HepG2 (cell line): ENCODE results near the gene ACO1. TPM values are rescaled to one million over a fixed set of nuclear protein-coding genes. Genes with fewer than 3 reads are reported as not detected.

Source experiments
- ARNT ChIP-seq: fragments of 450-650 bp; IDR thresholded peaks from 2 replicates; pipeline ENCODE4 v1.6.1; 2017
- ATF7 ChIP-seq, 2 experiments: fragments of 450-650 bp in 1 of 2; sonication (generic) in 1 of 2; formaldehyde crosslinking in 1 of 2; IDR thresholded peaks; 2 replicates each; pipeline versions ENCODE4 v1.4.0 to v1.6.1; 2016 to 2020; ENCODE audit warnings: antibody characterized with exemption in 1 of 2, mild to moderate bottlenecking in 1 of 2, missing genetic modification reagents in 1 of 2
- CREM ChIP-seq, 2 experiments: sonication (generic) in 1 of 2; formaldehyde crosslinking in 1 of 2; IDR thresholded peaks; 2 replicates each; pipeline versions ENCODE4 v1.4.0 to v1.6.1; 2016 to 2020; ENCODE audit warnings: antibody characterized with exemption in 1 of 2, mild to moderate bottlenecking in 1 of 2, missing genetic modification reagents in 1 of 2
- GABPA ChIP-seq, 2 experiments: IDR thresholded peaks; 2 replicates each; pipeline ENCODE4 v1.6.1; 2011 to 2016; ENCODE audit warnings: low read depth in 2 of 2, low read length in 1 of 2, missing biosample characterization in 1 of 2, missing genetic modification characterization in 1 of 2
- MIER3 ChIP-seq: IDR thresholded peaks from 2 replicates; pipeline ENCODE4 v1.6.1; 2016; ENCODE audit warnings: missing compliant biosample characterization, borderline replicate concordance
- SAP130 ChIP-seq: IDR thresholded peaks from 2 replicates; pipeline ENCODE4 v1.6.1; 2016; ENCODE audit warnings: low read depth
- SKI ChIP-seq: fragments of 450-650 bp; IDR thresholded peaks from one replicate; pipeline ENCODE4 v1.6.1; 2018; ENCODE audit warnings: mild to moderate bottlenecking; ENCODE audit not compliant: partially characterized antibody
- TFDP1 ChIP-seq: IDR thresholded peaks from 2 replicates; pipeline ENCODE4 v1.6.1; 2016; ENCODE audit warnings: missing compliant biosample characterization, missing genetic modification reagents, borderline replicate concordance
- TFE3 ChIP-seq: IDR thresholded peaks from 2 replicates; pipeline ENCODE4 v1.6.1; 2016
- ZFP36L1 ChIP-seq: sonication (generic); formaldehyde crosslinking; IDR thresholded peaks from 2 replicates; pipeline ENCODE4 v1.8.0; 2022; ENCODE audit warnings: mild to moderate bottlenecking, missing genetic modification reagents, moderate library complexity
- ZMYM4 ChIP-seq: sonication (generic); formaldehyde crosslinking; IDR thresholded peaks from 2 replicates; pipeline ENCODE4 v1.8.1; 2023; ENCODE audit warnings: mild to moderate bottlenecking, missing genetic modification reagents
- ZNF251 ChIP-seq: sonication (generic); formaldehyde crosslinking; IDR thresholded peaks from 2 replicates; pipeline ENCODE4 v1.9.0; 2021; ENCODE audit warnings: mild to moderate bottlenecking, missing genetic modification reagents
- ZNF256 ChIP-seq: sonication (generic); formaldehyde crosslinking; conservative IDR thresholded peaks from 2 replicates; pipeline ENCODE4 v1.4.0; 2020; ENCODE audit warnings: missing genetic modification reagents
- ZNF484 ChIP-seq: sonication (generic); formaldehyde crosslinking; IDR thresholded peaks from 2 replicates; pipeline ENCODE4 v1.5.1; 2020; ENCODE audit warnings: mild to moderate bottlenecking, low read depth, missing genetic modification reagents, borderline replicate concordance
- ZNF549 ChIP-seq: sonication (generic); formaldehyde crosslinking; IDR thresholded peaks from 2 replicates; pipeline ENCODE4 v1.5.0; 2020; ENCODE audit warnings: missing genetic modification reagents
- ZNF652 ChIP-seq: IDR thresholded peaks from 2 replicates; pipeline ENCODE4 v1.6.1; 2016; ENCODE audit warnings: low read depth, borderline replicate concordance
- ZNF790 ChIP-seq: sonication (generic); formaldehyde crosslinking; IDR thresholded peaks from 2 replicates; pipeline ENCODE4 v1.8.0; 2022; ENCODE audit warnings: missing genetic modification reagents, mild to moderate bottlenecking, borderline replicate concordance
- ZNF850 ChIP-seq: sonication (generic); formaldehyde crosslinking; conservative IDR thresholded peaks from 2 replicates; pipeline ENCODE4 v1.9.0; 2021; ENCODE audit warnings: mild to moderate bottlenecking, missing genetic modification reagents
- ZNF878 ChIP-seq: sonication (generic); formaldehyde crosslinking; IDR thresholded peaks from 2 replicates; pipeline ENCODE4 v1.8.1; 2023; ENCODE audit warnings: mild to moderate bottlenecking, missing genetic modification reagents, moderate library complexity
- ZSCAN25 ChIP-seq: sonication (generic); formaldehyde crosslinking; IDR thresholded peaks from 2 replicates; pipeline ENCODE4 v1.8.0; 2022; ENCODE audit warnings: mild to moderate bottlenecking, missing genetic modification reagents
- ZSCAN30 ChIP-seq: sonication (generic); formaldehyde crosslinking; IDR thresholded peaks from 2 replicates; pipeline ENCODE4 v1.5.0; 2020; ENCODE audit warnings: mild to moderate bottlenecking, missing genetic modification reagents
- polyA plus RNA-seq, 8 experiments: library from polyadenylated mRNA; depleted of rRNA in 3 of 8; stranded (reverse) in 7 of 8; unstranded in 1 of 8; fragments of >200 nt; fragmentation: Illumina TruSeq in 4 of 8; extraction: Trizol in 4 of 8; gene quantifications; 2 replicates each; pipeline versions ENCODE4 v1.2.1 to v1.2.3, GENCODE V29; 2011 to 2016; ENCODE audit warnings: low read depth in 4 of 8, missing spikeins in 1 of 8, mixed read lengths in 1 of 8; ENCODE audit not compliant: insufficient read depth in 1 of 8
- total RNA-seq, 5 experiments: library from RNA; depleted of rRNA; stranded (reverse); fragments of >200 nt; fragmentation: Illumina TruSeq; extraction: Trizol; gene quantifications; 2 replicates each; pipeline ENCODE4 v1.2.3, GENCODE V29; 2016; ENCODE audit warnings: low read depth in 1 of 5
- TF ChIP-seq, protein P1 (sequence below), 2 experiments: sonication (generic) in 1 of 2; formaldehyde crosslinking in 1 of 2; IDR thresholded peaks; 2 replicates each; pipeline versions ENCODE4 v1.6.1 to v1.9.0; 2014 to 2022; ENCODE audit warnings: antibody characterized with exemption in 1 of 2, borderline replicate concordance in 1 of 2, inconsistent platforms in 1 of 2, low read depth in 1 of 2, missing genetic modification reagents in 1 of 2

The ACO1 gene
- total and polyA plus RNA-seq, 2 of the 13 experiments (the other 11 are each of a cell fraction or from before 2014, with no cell fraction given) = 20.1 to 48.2 TPM

DNA sequence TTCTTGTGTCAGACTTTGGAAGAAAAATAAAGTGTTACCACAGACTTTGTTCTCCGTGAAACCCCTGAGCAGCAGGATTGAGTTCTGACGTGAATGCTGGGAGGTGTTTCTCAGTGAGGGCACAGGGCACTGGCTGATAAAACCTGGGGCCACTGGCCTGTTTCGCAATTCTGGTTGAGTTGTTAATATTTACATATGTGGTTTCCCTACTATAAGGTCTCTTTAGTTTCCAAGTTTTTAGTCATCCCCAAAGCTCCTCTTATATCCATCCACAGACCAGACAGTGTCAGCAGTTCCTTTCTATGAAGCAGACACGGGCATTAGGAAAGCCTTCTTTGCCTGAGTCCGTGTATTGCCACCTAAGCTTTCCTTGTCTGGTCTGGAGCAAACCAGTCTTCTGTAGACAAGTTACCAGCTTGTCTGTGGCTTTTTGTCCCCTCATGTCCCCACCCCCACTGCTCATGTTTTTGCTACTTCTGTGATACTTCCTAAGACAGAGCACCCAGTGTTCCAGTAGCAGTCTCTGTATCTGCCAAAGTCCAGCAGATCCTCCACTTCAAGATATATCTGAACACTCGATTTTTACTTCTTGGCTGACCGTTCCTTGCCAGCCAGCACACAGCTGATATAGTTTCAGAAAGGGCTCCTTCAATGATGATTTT lies 42.0 kb downstream of the ACO1 start (continued):
- TF ChIP-seq, protein P1, sequence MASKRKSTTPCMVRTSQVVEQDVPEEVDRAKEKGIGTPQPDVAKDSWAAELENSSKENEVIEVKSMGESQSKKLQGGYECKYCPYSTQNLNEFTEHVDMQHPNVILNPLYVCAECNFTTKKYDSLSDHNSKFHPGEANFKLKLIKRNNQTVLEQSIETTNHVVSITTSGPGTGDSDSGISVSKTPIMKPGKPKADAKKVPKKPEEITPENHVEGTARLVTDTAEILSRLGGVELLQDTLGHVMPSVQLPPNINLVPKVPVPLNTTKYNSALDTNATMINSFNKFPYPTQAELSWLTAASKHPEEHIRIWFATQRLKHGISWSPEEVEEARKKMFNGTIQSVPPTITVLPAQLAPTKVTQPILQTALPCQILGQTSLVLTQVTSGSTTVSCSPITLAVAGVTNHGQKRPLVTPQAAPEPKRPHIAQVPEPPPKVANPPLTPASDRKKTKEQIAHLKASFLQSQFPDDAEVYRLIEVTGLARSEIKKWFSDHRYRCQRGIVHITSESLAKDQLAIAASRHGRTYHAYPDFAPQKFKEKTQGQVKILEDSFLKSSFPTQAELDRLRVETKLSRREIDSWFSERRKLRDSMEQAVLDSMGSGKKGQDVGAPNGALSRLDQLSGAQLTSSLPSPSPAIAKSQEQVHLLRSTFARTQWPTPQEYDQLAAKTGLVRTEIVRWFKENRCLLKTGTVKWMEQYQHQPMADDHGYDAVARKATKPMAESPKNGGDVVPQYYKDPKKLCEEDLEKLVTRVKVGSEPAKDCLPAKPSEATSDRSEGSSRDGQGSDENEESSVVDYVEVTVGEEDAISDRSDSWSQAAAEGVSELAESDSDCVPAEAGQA (IDR thresholded peaks at IDR 0.05; ENCODE audit: low read depth) = no peak
- TF ChIP-seq, protein P1 (CRISPR knock-in tag; IDR thresholded peaks at IDR 0.05; ENCODE audit: borderline replicate concordance) = no peak
- TF ChIP-seq ZNF251 (CRISPR knock-in tag) (no peak), SAP130 (CRISPR knock-in tag) (peak; percentile 88), MIER3 (0 out of 2 replicates have a peak, but pooled peaks have one; percentile 43), SKI (peak; percentile 49), ARNT (no peak), GABPA (IDR thresholded peaks at IDR 0.05; ENCODE audit: low read depth, low read length) (no peak), GABPA (CRISPR knock-in tag; IDR thresholded peaks at IDR 0.05; ENCODE audit: low read depth) (peak; percentile 48; the same call in 1 of the 2 replicates), CREM (IDR thresholded peaks at IDR 0.05) (peak; percentile 85), CREM (CRISPR knock-in tag; IDR thresholded peaks at IDR 0.05) (no peak), ZNF484 (CRISPR knock-in tag) (no peak), ZMYM4 (CRISPR knock-in tag) (peak; percentile 84), ZSCAN30 (CRISPR knock-in tag) (no peak), ATF7 (IDR thresholded peaks at IDR 0.05) (no peak), ATF7 (CRISPR knock-in tag; IDR thresholded peaks at IDR 0.05) (no peak), ZNF652 (CRISPR knock-in tag) (no peak), TFE3 (CRISPR knock-in tag) (peak; percentile 36; the same call in 1 of the 2 replicates), ZNF549 (CRISPR knock-in tag) (no peak), ZNF878 (CRISPR knock-in tag) (peak; percentile 31; the same call in 1 of the 2 replicates), ZFP36L1 (CRISPR knock-in tag) (0 out of 2 replicates have a peak, but pooled peaks have one; percentile 58), ZNF256 (no peak), TFDP1 (no peak), ZSCAN25 (CRISPR knock-in tag) (no peak), ZNF850 (CRISPR knock-in tag) (no peak), ZNF790 (CRISPR knock-in tag) (no peak)
